T-helper 17 cell (primary cell): ENCODE results near the gene ETS1. TPM values are rescaled to one million over a fixed set of nuclear protein-coding genes. Genes with fewer than 3 reads are reported as not detected.

Experiments
- ATAC-seq: fragments of 150-1000 bp; cut with Tn5 transposase; 2 replicates; pipeline ENCODE4 v1.10.0; 2021; ENCODE audit warnings: mild to moderate bottlenecking, moderate library complexity
- DNase-seq, 3 donors: peaks; one replicate each; pipeline versions ENCODE4 v3.0.0 to v3.0.0-alpha.2; 2020 to 2021
- H3K9me3 ChIP-seq: one replicate; pipeline ENCODE4 v1.7.0; 2013; ENCODE audit warnings: low read length, mild to moderate bottlenecking; ENCODE audit not compliant: control insufficient read depth, poor library complexity, severe bottlenecking
- H3K27ac Mint-ChIP-seq: one replicate; pipeline ENCODE4 v1.8.0; 2022; ENCODE audit warnings: mild to moderate bottlenecking, moderate library complexity, mixed read lengths
- H3K27me3 Mint-ChIP-seq: one replicate; pipeline ENCODE4 v1.8.0; 2022; ENCODE audit warnings: mixed read lengths
- H3K36me3 Mint-ChIP-seq: one replicate; pipeline ENCODE4 v1.8.0; 2022; ENCODE audit warnings: low read depth, mixed read lengths
- H3K4me1 Mint-ChIP-seq: one replicate; pipeline ENCODE4 v1.8.0; 2022; ENCODE audit warnings: mild to moderate bottlenecking, mixed read lengths
- H3K4me3 Mint-ChIP-seq: one replicate; pipeline ENCODE4 v1.8.0; 2022; ENCODE audit warnings: mild to moderate bottlenecking, moderate library complexity, mixed read lengths
- total RNA-seq, 4 donors: library from RNA in 2 of 4; stranded (reverse) in 2 of 4; gene quantifications; one replicate each; pipeline ENCODE4 v1.2.3 and lab custom pipeline; 2022 to 2026

ETS1 gene
- total RNA-seq, 2 donors from 2014 or later: 670 to 745 TPM

DNA sequence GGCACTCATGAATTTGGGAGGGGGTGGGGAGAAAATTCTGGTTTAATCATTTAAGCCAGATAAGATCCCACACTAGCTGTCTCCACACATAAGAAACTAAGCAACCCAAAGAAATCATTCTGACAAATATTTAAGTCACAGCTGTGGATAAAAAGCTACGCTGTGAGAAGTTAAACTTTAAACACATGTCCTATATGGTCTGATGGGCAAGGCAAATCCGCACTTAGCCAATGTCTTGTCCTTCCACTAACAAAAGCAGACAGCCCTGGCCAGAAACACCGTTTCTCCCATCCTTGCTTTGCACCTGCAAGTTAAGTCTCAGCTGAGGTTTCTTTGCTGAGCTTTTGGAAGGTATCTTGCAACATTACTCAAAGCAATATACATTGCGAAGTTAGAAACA, 68.0 kb downstream of the ETS1 start:
- ATAC-seq (no peak), DNase-seq (no peak)
- Mint-ChIP-seq H3K36me3 (peaks cover 34% of the 10 kb centered on the region), H3K4me1 (peaks cover 58% of the 10 kb centered on the region), H3K27me3 (no peaks in the 10 kb centered on the region), H3K4me3 (peak overlapping the region; percentile 97), H3K27ac (peak overlapping the region; percentile 100)
- H3K9me3 ChIP-seq: no peaks in the 10 kb centered on the region

DNA sequence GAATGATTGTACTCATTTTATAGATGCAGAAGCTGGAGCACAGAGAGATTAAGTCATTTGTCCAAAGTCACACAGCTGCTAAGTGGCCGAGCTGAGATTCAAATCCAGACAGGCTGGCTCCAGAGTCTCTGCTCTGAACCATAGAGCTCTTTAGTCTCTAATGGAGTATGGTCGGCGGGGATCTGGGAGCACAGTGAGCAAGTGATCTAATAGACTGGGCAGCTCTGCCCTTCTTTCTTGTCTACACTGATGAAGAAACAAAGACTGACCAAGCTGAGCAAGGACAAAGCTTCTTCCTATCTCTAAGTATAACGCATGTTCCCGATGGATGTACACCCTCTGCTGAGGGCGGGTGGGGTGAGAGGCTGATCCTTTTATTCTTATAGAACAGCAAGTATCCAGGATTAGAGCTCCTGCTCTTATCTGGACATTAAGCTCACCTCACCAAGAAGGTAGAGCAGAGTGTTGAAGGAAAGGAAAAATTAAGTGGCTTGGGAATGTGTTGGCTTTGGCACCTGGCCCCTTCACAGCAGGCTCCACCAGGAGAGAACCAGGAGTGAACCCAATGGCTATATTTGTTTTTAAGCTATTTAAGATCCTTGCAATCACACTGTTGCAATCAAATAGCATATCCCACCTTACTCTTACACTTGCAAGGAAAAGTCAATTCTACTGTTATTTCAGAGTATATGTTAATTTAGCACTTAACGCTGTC, 68.7 kb downstream of the ETS1 start:
- H3K9me3 ChIP-seq: no peaks in the 10 kb centered on the region
- DNase-seq (no peak), ATAC-seq (no peak)
- Mint-ChIP-seq H3K4me3 (peak overlapping the region; percentile 97), H3K27ac (peak overlapping the region; percentile 100), H3K4me1 (peaks cover 60% of the 10 kb centered on the region), H3K27me3 (no peaks in the 10 kb centered on the region), H3K36me3 (peaks cover 37% of the 10 kb centered on the region)

DNA sequence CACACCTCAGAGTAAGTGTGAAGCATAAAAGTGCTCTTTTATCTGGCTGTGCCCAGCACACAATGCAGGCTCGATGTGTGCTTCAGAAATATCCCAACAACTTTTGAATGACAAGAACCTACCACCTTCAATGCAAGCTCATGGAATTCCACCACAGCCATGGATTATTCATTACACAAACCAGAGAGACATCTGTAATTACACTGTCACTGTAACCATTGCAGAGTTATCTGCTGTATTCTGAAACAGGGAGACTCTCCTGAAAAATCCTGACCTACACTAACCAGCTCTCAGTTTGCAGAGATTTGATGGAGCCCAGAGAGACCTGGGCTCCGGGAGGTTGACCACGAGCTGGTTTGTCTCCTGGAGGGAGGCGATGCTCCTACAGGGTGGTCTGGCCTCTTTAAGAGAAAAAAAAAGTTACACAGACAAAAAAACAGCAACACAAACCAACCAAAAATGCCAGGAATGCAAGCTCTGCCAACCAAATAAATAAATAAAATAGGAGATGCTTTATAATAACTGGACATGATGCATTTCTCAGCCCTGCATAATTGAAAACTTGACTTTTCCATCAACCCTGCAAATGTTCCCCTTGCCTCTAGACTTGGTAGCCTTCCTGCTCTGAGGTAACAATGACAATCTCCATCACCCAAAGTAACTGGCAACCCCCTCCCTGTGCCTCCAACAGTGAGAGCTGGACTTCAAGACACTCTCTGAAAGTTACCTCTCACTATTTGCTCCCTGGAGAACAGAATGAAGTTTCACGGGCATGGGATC, 69.7 kb downstream of the ETS1 start:
- H3K36me3 Mint-ChIP-seq: peaks cover 41% of the 10 kb centered on the region
- peak overlapping the region; percentile 100 for H3K27ac Mint-ChIP-seq
- peaks cover 61% of the 10 kb centered on the region for H3K4me1 Mint-ChIP-seq
- H3K27me3 Mint-ChIP-seq: no peaks in the 10 kb centered on the region
- H3K4me3 Mint-ChIP-seq: peak overlapping the region; percentile 97
- no peaks in the 10 kb centered on the region for H3K9me3 ChIP-seq
- DNase-seq: no peak
- ATAC-seq: no peak

DNA sequence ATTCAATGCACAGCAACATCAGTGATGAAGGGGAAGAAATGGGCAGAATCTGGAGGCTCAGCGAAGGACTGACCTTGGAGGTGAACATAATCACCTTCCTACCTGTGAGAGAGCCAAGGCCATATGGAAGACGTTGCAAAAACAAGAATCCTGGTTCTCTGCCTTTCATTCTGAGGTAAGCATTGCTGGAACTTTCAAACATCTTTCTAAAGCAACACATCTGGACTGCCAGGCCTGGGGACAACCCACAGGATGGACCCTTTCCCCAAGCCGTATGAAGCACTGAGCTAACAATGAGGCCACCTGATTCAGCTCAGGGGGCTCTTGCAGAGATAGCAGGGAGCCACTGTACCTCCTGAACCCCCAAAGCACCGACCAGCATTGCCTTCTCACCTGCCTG, 70.5 kb downstream of the ETS1 start:
- DNase-seq: no peak
- no peaks in the 10 kb centered on the region for H3K9me3 ChIP-seq
- ATAC-seq: no peak
- Mint-ChIP-seq H3K4me1 (peaks cover 67% of the 10 kb centered on the region), H3K27me3 (no peaks in the 10 kb centered on the region), H3K36me3 (peaks cover 48% of the 10 kb centered on the region), H3K4me3 (peak overlapping the region; percentile 97), H3K27ac (peak overlapping the region; percentile 100)

DNA sequence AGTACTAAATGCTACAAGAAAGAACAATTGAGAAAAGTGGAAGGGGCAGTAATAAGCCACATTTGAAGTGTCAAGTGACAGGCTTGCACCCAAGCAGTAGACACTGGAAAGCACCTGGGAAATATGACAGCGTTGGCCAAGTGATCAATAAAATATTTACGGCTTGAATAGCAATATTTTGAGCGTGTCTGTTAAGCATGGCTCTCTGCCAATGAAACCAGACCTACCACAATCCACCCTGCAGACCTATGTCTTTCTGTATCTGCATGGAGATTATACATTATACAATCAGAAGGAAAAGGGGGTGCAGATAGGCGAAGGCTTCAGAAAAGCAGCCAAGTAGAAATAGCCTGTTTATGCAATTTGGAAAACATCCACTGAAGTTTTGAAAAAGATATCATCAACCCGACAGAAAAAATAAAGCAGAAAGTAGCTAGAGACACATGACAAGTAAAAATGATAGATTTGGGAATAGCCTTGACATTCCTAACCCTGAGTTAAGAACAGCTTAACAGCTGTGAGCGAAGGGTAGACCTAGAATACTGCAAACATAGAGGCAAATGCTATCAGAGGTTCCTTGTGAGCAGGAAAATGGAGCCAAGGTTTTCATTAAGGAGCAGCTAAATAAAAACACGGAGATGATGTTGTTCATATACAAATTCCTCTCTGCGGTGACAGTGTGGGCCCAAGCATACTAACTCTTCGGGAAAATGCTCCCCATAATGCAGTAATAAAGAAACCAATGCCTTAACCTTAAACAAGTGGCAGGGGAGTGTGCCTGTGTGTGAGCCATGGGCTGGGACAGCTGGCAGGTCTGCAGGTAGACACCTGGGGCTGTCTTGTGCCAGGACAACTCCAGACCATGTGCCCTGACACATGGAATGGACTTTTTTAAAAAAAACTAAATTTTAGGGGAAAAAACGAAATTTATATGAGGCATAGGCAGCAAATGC, 71.3 kb downstream of the ETS1 start:
- Mint-ChIP-seq H3K4me1 (peaks cover 73% of the 10 kb centered on the region), H3K27ac (peak overlapping the region; percentile 100), H3K36me3 (peaks cover 48% of the 10 kb centered on the region), H3K4me3 (peak overlapping the region; percentile 97), H3K27me3 (no peaks in the 10 kb centered on the region)
- no peaks in the 10 kb centered on the region for H3K9me3 ChIP-seq
- ATAC-seq: peak; percentile 16
- no peak for DNase-seq

DNA sequence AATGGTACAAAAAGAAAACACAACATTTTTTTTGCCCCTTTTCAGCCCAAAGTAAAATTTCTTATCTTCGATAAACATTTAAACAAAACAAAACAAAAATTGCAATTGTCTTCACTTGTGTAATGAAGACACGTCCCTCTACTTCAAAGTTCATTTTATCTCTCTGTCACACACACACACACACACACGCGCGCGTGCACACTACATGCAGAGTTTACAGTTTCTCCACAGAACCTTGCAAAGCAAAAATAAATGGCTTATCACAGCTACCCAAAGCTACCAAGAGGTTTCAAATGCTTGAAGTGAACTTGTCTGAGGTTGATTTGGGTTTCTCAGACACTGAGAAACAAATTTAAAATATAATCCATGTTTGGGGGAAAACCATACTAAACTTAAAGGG, 72.3 kb downstream of the ETS1 start:
- ATAC-seq (no peak), DNase-seq (no peak)
- peak overlapping the region; percentile 100 for H3K27ac Mint-ChIP-seq
- no peaks in the 10 kb centered on the region for H3K27me3 Mint-ChIP-seq
- peaks cover 41% of the 10 kb centered on the region for H3K36me3 Mint-ChIP-seq
- H3K9me3 ChIP-seq: no peaks in the 10 kb centered on the region
- H3K4me1 Mint-ChIP-seq: peaks cover 76% of the 10 kb centered on the region
- peak overlapping the region; percentile 97 for H3K4me3 Mint-ChIP-seq

DNA sequence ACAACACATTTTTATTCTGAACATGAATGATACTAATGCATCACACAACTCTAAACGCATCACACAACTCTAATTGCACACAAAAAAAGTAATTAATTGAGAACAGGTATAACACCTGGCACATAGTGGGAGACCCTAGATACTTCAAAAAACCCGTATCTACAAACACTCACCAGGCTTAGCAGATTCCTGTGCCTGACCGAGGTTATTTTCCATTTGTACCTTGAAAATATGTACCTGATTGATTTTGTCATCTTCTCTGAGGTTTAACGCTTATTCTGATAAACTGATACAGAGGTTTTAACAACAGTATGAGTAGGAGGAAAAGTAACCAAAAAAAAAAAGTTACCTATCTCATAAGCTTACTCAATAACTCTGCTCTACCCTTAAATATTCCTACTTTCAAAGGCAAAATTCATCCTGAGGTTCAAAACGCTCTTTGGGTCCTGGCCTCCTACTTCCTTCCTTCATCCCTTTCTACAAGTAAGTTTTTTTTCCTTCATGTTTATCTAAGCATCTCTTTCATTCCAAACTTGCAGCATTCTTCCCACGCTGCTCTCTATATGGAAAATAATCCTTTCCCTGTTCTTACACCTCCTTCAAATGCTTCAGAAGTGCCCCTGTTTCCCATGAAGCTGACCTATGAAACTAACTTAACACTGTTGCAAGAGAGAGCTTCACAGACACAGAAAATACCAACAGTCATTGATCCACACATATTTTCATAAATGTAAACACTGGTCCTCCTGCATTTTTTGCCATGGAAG, 73.3 kb downstream of the ETS1 start:
- Mint-ChIP-seq H3K36me3 (peaks cover 42% of the 10 kb centered on the region), H3K4me3 (peak overlapping the region; percentile 97), H3K27me3 (no peaks in the 10 kb centered on the region), H3K27ac (peak overlapping the region; percentile 100), H3K4me1 (peaks cover 85% of the 10 kb centered on the region)
- DNase-seq (no peak), ATAC-seq (no peak)
- H3K9me3 ChIP-seq: no peaks in the 10 kb centered on the region

DNA sequence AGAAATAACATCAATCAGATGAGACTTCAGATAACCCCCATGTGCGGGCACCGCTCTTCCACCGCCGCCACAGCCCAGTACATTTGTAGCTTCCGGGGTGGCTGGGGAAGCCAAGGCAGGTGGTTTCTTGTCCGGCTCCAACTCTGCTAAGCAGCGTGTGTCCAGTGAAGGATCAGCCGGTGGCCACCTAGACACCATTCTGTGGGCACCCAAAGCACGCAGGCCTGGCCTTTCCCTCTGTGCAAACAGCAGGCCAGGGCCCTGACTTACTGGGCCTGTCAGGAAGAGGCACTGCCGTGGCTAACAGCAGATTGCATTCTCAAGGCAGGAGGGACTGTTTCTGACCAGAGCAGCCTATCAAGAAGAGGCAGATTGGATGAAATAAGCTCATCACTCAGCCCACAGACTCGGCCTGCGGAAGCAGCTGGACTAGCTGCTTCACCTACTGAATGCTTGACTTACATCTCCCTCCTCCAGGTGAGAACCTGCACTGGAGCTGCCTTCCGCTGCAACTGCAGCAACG, 74.8 kb downstream of the ETS1 start:
- H3K9me3 ChIP-seq: no peaks in the 10 kb centered on the region
- peak overlapping the region; percentile 97 for H3K4me3 Mint-ChIP-seq
- peaks cover 37% of the 10 kb centered on the region for H3K36me3 Mint-ChIP-seq
- peak; percentile 45 for ATAC-seq
- peak in 1 of 3 donors; percentile 53 for DNase-seq
- H3K4me1 Mint-ChIP-seq: peaks cover 85% of the 10 kb centered on the region
- peak overlapping the region; percentile 100 for H3K27ac Mint-ChIP-seq
- no peaks in the 10 kb centered on the region for H3K27me3 Mint-ChIP-seq

DNA sequence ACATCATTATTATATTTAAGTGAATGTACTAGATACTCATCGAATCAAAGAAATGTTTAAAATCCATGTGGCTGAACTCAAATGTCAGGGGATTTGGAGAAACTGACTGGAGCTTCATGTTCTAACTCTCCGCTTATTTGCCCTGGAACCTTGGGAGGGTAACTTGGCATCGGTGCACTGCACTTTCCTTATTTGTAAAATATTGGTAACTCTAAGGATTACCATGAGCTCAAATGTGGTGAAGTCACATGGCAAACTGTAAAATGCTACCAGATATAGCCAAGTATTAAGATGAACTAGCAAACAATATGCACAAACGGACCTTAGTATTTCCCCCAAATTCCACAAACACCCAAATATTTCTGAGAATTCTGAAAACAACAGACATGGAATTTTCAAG, 75.6 kb downstream of the ETS1 start:
- Mint-ChIP-seq H3K27me3 (no peaks in the 10 kb centered on the region), H3K4me3 (peak overlapping the region; percentile 97), H3K4me1 (peaks cover 83% of the 10 kb centered on the region), H3K36me3 (peaks cover 37% of the 10 kb centered on the region), H3K27ac (peak overlapping the region; percentile 100)
- ATAC-seq: no peak
- no peak for DNase-seq
- no peaks in the 10 kb centered on the region for H3K9me3 ChIP-seq

DNA sequence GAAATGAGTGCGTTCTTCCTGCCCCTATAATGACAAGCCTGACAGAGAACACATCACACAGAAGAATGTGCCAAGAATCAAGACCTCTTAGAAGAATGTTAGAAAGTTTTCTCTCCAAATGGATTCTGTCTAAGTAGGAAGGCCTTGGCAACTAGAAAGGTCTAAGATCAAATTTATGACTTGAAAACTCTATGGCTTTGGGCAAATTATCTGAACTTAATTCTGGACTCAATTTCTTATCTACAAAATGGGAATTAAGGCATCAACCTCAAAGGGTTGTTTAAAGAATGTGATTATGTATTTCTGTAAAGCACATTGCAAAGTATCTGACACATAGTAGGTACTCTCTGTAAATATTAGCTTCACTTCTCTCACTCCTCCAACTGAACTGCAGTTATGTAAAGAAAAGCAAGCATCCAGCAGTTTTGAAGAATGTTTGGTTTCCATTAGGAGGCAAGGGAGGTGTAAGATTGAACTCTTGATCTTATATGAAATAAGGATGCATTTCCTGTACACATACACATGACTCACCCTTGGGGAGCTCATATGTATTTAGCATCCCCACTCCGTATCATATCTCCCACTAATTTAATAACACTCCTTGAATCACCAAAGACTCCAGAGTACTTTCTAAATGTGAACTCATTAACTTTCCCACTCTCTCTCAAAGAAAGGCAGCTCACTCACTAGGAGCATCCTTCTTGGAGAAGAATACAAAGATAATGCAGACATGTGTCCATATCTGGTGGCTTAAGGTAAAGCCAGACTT, 77.6 kb downstream of the ETS1 start:
- Mint-ChIP-seq H3K4me1 (peaks cover 85% of the 10 kb centered on the region), H3K36me3 (peaks cover 34% of the 10 kb centered on the region), H3K27ac (peak overlapping the region; percentile 100), H3K27me3 (no peaks in the 10 kb centered on the region), H3K4me3 (peak overlapping the region; percentile 92)
- no peak for DNase-seq
- H3K9me3 ChIP-seq: no peaks in the 10 kb centered on the region
- no peak for ATAC-seq

DNA sequence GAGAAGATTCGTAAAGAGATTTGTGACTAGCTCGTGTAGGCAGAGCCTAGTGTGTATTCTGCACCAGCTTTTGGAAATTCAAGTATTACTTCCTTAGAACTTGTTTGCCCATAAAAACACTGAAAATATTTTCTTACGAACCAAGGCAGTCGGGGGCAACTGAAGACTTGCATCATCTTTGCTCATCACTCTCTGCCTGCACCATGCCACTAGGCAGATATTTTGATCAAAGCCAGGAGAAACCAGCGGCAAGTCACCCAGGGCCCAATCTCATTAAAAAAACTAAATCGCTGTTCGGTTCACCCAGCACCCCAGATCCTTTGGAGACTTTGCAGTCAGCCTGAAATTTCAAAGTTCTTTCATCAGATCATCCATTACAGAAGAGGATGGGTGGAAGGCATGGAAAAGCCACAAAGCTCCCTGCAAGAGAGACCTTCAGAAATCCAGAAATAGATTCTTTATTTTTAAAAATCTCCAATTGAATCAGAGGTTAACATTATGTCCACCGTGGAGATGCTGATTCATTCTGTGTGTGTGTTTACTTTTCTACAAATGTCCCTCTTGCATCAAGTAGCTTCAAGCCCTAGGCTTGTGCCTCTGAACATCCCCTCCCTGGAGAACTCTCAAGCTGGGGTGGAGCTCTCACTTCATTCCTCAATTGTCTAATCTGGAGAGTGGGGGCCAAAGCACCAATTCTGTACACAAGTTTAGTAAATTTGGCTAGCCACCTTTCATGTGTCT, 78.4 kb downstream of the ETS1 start:
- peaks cover 31% of the 10 kb centered on the region for H3K36me3 Mint-ChIP-seq
- H3K27me3 Mint-ChIP-seq: no peaks in the 10 kb centered on the region
- peak overlapping the region; percentile 100 for H3K27ac Mint-ChIP-seq
- DNase-seq: no peak
- ATAC-seq: peak; percentile 12
- no peaks in the 10 kb centered on the region for H3K9me3 ChIP-seq
- H3K4me1 Mint-ChIP-seq: peaks cover 85% of the 10 kb centered on the region
- peak overlapping the region; percentile 92 for H3K4me3 Mint-ChIP-seq
